Ishikawa (cell line): ENCODE data around the gene RXRA.
A peak's percentile ranks its signal among the peaks of the same experiment; 100 is the strongest.

ENCODE experiments used
- CEBPB ChIP-seq: IDR thresholded peaks from 2 replicates; pipeline ENCODE4 v1.6.1; 2012
- CREB1 ChIP-seq: IDR thresholded peaks from 2 replicates; pipeline ENCODE4 v1.6.1; 2012; ENCODE audit warnings: low read depth
- EGR1 ChIP-seq: IDR thresholded peaks from 2 replicates; pipeline ENCODE4 v1.6.1; 2012
- EP300 ChIP-seq: IDR thresholded peaks from 2 replicates; pipeline ENCODE4 v1.6.1; 2012; ENCODE audit warnings: borderline replicate concordance
- FOXM1 ChIP-seq: IDR thresholded peaks from 2 replicates; pipeline ENCODE4 v1.6.1; 2012; ENCODE audit warnings: low read depth, borderline replicate concordance
- MAX ChIP-seq: IDR thresholded peaks from 2 replicates; pipeline ENCODE4 v1.6.1; 2012
- NFIC ChIP-seq: IDR thresholded peaks from 2 replicates; pipeline ENCODE4 v1.6.1; 2012
- RAD21 ChIP-seq: IDR thresholded peaks from 2 replicates; pipeline ENCODE4 v1.6.1; 2012; ENCODE audit warnings: low read depth
- REST ChIP-seq: IDR thresholded peaks from 2 replicates; pipeline ENCODE4 v1.6.1; 2012; ENCODE audit warnings: low read depth, mild to moderate bottlenecking
- TAF1 ChIP-seq: IDR thresholded peaks from 2 replicates; pipeline ENCODE4 v1.6.1; 2012; ENCODE audit warnings: low read depth, mild to moderate bottlenecking
- TEAD4 ChIP-seq: IDR thresholded peaks from 2 replicates; pipeline ENCODE4 v1.6.1; 2012
- USF1 ChIP-seq: IDR thresholded peaks from 2 replicates; pipeline ENCODE4 v1.6.1; 2012
- YY1 ChIP-seq: IDR thresholded peaks from 2 replicates; pipeline ENCODE4 v1.6.1; 2012; ENCODE audit warnings: low read depth

GRCh38 chr9:134379831-134380365 is 53.6 kb downstream of the RXRA start:
- TF ChIP-seq MAX = peak; percentile 70
- no peak for TF ChIP-seq TAF1
- TF ChIP-seq EP300 = peak; percentile 82
- TF ChIP-seq CEBPB = no peak
- no peak for TF ChIP-seq RAD21
- no peak for TF ChIP-seq REST
- TF ChIP-seq USF1 = no peak
- no peak for TF ChIP-seq EGR1
- peak; percentile 86 for TF ChIP-seq TEAD4
- TF ChIP-seq NFIC = peak; percentile 74
- TF ChIP-seq YY1 = no peak
- no peak for TF ChIP-seq CREB1
- TF ChIP-seq FOXM1 = no peak
